GM21526 (cell line): ENCODE results near the gene BUB1.
"Not testable (repeated sequence)": the region's sequence is repeated elsewhere in the genome, so short reads cannot be mapped to it uniquely, and the experiment has no call there.

ENCODE experiments used
- ATAC-seq: cut with Tn5 transposase; IDR thresholded peaks from one replicate; pipeline ENCODE4 v1.9.1; 2021; ENCODE audit warnings: moderate library complexity; ENCODE audit not compliant: unreplicated experiment, low FRiP score

The BUB1 gene

GRCh38 chr2:110608788-110609502, 68.9 kb downstream of the BUB1 start:
- not testable (repeated sequence) for ATAC-seq

- not testable (repeated sequence) for ATAC-seq
Observed at GRCh38 chr2:110605057-110605456, 72.8 kb downstream of the BUB1 start.

GRCh38 chr2:110603917-110604591, 73.8 kb downstream of the BUB1 start:
- ATAC-seq = not testable (repeated sequence)

- ATAC-seq = not testable (repeated sequence)
Observed at GRCh38 chr2:110602139-110602538, 75.7 kb downstream of the BUB1 start.

- not testable (repeated sequence) for ATAC-seq
Observed at GRCh38 chr2:110591973-110592372, 85.9 kb downstream of the BUB1 start.

- not testable (repeated sequence) for ATAC-seq
Observed at GRCh38 chr2:110589677-110590330, 88.1 kb downstream of the BUB1 start.

GRCh38 chr2:110588520-110588919, 89.3 kb downstream of the BUB1 start:
- not testable (repeated sequence) for ATAC-seq
